GM21381 (cell line): Measurements from ENCODE around the gene CYP4A22.
"Not testable (repeated sequence)": the region's sequence is repeated elsewhere in the genome, so short reads cannot be mapped to it uniquely, and the experiment has no call there.

Source experiments
- ATAC-seq: cut with Tn5 transposase; IDR thresholded peaks from one replicate; pipeline ENCODE4 v1.9.1; 2021; ENCODE audit warnings: mild to moderate bottlenecking, moderate library complexity; ENCODE audit not compliant: unreplicated experiment

CYP4A22 gene, protein sequence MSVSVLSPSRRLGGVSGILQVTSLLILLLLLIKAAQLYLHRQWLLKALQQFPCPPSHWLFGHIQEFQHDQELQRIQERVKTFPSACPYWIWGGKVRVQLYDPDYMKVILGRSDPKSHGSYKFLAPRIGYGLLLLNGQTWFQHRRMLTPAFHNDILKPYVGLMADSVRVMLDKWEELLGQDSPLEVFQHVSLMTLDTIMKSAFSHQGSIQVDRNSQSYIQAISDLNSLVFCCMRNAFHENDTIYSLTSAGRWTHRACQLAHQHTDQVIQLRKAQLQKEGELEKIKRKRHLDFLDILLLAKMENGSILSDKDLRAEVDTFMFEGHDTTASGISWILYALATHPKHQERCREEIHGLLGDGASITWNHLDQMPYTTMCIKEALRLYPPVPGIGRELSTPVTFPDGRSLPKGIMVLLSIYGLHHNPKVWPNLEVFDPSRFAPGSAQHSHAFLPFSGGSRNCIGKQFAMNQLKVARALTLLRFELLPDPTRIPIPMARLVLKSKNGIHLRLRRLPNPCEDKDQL

DNA sequence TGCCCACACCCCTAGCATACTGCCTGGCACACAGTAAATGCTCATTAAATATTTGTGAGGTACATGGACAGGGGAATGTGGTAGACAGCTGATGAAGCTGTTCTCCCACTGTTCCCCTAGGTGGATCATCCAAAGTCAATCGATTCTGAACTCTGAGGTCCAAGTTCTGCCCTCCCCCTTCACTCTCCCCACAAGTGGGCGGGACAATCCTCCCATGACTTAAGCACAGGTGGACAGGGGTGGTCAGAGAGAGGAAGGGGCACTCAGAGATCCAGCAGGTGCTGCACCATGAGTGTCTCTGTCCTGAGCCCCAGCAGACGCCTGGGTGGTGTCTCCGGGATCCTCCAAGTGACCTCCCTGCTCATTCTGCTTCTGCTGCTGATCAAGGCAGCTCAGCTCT lies at the start of gene CYP4A22:
CYP4A22 (plus strand) TSS at position 244 of the 400 bp plus-strand sequence; CDS start at position 289, 45 bp downstream.
- no peak for ATAC-seq

DNA sequence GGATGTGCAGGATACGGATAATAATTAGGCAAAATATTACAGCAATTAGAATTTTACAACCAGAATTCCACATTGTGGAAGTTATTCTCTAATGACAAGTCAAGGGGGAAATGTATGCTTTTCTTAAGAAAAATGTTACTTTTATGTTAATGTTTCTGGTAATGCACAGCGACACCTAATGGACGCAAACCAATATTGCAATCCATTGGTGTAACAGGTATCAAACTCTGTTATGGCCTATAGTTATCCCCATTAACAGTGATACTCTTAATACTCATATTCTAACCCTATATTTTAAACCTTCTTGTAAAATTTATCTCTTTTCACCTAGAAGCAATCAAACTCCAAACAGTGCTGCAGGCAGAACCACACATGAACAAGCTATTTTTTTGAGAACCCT lies 47.9 kb upstream of the CYP4A22 start:
- ATAC-seq: not testable (repeated sequence)

DNA sequence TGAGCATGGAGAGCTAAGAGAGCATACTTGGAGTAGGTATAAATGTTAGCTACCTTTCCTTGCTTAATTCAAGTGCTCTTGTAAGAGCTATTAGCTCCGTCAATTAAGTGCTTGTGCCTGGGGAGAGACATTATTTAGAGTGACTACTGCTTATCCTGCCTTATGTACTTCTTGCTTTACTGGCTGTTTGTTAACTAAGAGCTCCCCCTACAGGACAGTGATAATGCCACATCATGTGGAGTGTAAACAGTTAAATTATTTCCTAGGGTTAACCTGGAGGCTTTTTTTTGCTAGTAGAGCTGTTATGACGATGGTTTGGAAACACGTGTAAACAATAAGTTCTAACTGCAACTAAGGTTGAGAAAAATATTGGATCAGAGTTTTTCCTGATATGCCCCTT lies 45.8 kb upstream of the CYP4A22 start:
- not testable (repeated sequence) for ATAC-seq

DNA sequence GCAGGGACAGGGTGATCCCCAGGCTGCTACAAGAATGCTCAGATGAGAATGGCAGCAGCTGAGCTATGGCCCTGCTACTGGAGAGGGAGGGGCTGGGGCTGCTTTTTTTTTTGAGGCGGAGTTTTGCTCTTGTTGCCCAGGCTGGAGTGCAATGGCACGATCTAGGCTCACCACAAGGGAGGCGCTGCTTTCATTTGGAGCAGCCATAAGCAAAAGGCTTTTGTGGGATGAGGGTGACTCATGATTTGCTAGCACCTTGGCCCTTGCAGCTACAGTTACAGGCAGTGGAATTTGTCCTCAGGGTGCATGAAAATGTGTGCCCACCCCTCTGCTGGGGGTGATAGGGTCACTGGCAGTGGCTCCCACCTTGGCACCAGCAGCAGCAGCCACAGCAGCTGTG lies 32.4 kb upstream of the CYP4A22 start:
- ATAC-seq: no peak

DNA sequence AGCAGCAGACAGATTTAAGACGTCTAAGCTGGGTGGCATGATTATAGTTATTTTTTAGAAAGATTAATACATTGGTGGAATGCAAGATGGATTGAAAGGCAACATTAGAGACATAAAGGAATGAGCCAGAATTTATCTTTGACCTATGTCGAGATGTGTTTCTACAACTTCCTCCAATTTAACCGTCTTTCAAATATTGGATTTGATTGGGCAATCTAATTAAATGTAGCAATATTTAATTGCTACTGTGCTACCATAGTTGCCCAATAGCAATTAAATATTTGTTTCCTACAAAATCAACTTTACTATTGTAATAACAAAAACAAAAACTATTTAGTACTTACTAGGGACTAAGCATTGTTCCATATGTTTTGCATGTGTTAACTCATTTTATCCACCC lies 30.4 kb upstream of the CYP4A22 start:
- ATAC-seq: no peak

DNA sequence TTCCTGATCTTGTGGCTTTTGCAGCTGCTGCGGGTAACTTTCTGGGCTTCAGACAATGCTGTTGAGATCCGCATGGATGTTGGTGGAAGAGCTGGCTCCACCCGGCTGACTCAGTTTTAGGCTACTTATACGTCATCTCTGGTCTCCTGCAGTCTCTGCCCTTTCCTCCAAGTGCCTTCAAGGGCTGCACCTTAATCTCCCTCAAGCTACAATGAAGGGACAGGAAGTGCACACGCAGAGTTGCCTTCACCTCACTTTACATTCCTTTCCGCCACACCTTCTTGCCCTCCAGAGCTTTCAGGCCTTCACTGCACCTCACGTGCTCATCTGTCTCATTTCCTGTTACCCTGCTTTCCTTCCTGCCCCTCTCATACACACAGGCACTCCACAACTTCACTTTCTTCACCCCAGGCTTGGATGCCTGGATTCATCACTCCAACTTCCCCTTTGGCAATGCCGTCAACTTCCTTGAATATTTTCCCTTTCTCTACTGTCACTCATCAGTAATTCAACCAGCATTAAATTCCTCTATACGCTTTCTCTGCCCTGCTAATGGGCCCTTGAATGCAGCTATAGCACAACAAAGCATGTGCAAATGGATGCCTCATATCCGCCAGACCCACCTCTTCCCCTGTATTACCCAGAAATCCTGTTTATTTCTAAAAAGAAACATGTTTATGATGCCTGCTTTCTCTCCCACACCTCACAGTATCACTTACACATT lies 29.2 kb upstream of the CYP4A22 start:
- not testable (repeated sequence) for ATAC-seq

DNA sequence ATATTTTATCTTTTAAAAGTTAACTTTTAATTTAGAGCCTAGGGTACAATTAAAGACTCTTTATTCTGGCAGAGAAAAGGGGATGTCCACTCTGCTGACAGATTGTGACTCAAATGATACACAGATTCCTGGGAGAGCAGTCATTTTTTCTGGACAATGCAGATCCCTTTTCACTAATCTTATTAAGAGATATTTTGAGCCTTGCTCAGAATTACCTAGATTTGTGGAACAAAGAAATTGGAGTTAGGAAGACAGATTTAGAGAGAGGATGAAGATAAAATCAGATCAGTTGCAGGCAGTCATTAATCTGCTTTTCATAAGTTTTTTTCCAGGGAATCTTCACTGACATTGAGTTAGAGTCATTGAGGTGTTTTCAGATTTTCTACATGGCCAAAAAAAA lies 27.8 kb upstream of the CYP4A22 start:
- ATAC-seq: not testable (repeated sequence)

DNA sequence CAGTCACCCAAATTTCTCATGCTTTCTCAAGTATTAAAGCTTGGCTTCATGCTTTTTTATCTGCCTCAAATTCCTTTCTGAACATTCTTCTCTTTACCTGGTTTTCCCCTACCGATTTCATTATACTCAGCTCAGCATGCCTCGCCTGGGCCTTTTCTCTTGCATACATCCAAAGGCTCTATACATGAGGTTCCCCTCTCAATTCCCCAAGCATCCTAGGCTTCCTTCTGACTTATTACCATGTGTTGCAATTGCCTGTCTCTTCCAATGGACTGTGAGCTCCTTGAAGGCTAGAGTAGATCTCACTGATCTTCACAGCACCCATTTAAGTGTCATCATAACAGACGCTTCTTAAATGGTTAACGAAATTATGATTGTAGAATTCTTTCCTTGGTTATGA lies 24.1 kb upstream of the CYP4A22 start:
- ATAC-seq: no peak

DNA sequence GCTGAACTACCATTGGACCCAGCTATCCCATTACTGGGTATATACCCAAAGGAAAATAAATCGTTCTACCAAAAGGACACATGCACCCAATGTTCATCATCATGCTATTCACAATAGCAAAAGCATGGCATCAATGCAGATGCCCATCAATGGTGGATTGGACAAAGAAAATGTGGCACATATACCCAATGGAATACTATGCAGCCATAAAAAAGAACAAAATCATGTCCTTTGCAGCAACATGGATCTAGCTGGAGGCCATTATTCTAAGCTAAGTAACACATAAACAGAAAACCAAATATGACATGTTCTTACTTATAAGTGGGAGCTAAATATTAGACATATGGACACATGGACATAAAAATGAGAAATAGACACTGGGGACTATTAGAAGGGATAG lies 16.2 kb upstream of the CYP4A22 start:
- not testable (repeated sequence) for ATAC-seq

DNA sequence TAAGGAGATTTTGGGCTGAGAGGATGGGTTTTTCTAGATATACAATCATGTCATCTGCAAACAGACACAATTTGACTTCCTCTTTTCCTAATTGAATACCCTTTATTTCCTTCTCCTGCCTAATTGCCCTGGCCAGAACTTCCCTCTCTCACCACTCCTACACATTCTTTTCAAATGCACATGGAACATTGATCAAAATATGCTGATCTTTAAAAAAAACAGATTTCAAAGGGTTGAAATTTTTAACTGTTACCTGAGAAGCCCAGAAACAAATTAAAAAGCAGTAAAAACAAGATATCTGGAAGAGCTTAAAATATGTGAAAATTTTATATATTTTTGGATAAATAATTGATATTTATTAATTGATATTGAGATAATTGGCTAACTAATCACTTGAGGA lies 12.4 kb upstream of the CYP4A22 start:
- not testable (repeated sequence) for ATAC-seq

DNA sequence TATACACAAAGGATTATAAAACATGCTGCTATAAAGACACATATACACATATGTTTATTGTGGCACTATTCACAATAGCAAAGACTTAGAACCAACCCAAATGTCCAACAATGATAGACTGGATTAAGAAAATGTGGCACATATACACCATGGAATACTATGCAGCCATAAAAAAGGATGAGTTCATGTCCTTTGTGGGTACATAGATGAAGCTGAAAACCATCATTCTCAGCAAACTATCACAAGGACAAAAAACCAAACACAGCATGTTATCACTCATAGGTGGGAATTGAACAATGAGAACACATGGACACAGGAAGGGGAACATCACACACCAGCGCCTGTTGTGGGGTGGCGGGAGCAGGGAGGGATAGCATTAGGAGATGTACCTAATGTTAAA lies 10.2 kb upstream of the CYP4A22 start:
- not testable (repeated sequence) for ATAC-seq

DNA sequence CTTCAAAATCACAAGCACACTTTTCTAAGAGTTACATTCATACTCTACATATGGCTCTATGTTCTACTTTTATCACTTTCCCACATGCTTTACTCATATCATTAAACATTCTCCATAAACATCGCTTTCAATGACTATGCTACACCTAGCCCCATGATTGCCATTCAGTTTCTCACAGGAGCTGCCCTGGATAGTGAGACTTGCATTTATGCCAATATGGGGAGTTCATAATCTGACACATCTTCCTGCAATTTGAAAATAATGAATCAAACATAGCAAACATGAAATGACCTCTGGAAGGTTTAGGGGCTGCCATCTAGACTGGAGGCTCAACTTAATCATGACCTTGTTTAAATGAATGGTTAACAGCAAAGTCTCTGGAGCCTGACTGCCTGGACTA lies 9.0 kb upstream of the CYP4A22 start:
- ATAC-seq: no peak

DNA sequence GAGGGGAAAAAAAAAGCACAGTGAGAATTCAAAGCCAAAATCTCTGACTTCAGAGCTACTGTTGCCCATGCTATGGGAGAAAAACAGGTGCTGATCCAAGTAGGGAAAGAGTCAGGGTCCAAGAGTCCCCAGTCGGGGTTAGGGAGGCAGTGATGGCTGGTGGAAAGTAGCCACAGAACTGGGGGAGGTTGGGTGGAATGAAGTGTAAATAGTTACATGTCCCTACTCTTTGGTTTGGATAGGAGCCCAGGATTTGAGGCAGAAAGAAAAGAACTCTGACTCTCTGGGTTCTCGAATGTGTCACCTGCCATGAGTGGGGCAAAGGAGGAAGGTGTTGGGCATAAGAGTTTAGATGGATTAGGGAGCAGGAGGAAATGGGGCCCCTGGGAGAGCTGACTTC lies 8.4 kb upstream of the CYP4A22 start:
- not testable (repeated sequence) for ATAC-seq

DNA sequence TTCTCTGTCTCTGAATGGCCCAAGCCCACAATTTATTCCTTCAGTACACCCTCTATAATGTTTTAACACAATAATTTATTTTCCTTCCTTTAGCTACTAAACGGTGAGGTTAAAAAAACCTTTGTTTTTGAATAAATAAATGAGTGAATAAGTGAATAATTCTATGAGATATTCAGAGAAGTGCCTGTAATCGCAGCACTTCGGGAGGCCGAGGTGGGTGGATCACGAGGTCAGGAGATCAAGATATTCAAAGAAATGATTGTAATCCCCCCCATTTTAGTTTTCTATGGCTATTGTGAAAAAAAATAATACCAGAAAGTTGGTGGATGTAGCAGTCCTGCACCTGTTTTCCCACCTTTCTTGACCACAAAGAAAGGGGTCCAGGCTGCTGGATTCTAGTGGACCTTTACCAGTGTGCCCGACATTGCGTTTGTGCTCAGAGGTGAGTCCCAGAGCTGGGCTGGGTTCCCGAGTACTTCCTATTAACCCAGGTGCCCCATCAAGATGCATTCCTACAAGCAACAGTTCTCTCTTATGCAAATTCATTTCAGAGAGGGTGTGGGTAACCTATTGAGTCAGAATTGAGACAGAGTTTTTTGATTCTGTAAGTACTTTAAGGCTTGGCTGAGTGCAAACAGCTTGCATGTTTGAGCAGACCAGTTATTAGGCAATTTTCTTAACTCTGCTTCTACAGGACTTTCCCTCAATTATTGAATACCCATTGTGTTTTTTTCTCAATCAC lies 7.6 kb upstream of the CYP4A22 start:
- not testable (repeated sequence) for ATAC-seq

DNA sequence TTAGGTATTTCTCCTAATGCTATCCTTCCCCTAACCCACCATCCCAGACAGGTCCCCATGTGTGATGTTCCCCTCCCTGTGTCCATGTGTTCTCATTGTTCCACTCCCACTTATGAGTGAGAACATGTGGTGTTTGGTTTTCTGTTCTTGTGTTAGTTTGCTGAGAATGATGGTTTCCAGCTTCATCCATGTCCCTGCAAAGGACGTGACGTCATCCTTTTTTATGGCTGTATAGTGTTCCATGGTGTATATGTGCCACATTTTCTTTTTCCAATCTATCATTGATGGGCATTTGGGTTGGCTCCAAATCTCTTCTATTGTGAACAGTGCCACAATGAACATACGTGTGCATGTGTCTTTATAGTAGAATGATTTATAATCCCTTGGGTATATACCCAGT lies 4.6 kb upstream of the CYP4A22 start:
- ATAC-seq: not testable (repeated sequence)

DNA sequence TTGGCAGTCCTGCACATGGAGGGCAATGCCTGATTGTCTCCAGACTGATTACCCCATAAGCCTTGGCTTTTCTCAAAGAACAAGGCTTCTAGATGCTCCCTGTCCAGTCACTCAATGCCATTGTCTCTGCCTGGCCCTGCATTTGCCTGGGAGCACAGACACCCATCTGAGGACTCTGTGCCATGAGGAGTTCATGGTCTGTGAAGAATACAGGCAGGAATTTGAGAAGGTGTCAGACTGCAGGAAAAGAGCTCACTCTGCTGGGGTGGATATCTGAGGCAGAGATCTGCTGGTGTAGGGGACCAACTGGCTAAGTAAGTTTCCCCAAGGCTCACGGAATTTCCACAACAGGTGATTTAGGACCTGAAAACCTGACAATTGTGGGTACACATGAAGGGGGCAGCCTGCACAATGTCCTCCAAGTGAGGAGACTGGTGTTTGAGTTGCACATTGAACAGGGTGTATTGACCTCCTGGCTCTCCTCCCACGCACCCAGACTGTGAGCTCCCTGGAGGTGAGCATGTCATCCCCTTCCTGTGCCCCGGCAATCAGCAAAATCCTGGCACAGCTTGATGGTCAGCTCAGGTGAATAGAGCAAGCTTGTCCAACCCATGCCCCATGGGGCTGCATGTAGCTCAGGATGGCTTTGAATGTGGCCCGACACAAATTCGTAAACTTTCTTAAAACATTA lies 829 bp downstream of the CYP4A22 start:
- ATAC-seq: no peak

DNA sequence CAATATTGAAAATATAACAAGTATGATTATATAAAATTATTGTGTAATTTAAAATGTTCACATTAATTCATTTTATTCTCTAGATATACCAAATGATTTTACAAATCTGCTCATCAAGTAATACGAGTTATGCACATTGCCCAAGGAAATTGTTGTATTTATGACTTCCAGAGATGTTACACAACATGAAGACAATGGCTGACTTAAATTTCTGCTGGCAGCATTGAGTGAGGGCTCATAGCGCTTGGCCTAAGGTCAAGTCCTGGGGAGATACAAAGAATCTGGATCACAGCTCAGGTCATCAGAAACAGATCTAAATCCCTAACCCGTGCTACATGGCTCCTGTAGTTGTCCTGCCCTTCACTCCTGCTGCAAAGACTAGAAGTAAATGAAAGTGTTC lies 3.1 kb downstream of the CYP4A22 start:
- ATAC-seq: not testable (repeated sequence)

DNA sequence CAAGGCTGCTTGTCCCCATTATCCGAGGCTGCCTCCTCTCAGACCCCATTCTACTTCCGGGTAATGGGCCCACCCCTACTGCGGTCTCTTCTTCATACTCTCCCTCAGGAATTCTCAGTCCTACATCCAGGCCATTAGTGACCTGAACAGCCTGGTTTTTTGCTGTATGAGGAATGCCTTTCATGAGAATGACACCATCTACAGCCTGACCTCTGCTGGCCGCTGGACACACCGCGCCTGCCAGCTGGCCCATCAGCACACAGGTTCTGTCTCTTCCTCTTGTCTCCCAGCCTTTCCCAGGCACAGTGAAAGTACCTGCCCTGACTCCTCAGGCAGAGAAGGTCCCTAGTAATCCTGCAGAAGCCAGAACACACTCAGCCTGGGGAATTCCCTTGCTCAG lies 6.4 kb downstream of the CYP4A22 start:
- ATAC-seq: not testable (repeated sequence)

DNA sequence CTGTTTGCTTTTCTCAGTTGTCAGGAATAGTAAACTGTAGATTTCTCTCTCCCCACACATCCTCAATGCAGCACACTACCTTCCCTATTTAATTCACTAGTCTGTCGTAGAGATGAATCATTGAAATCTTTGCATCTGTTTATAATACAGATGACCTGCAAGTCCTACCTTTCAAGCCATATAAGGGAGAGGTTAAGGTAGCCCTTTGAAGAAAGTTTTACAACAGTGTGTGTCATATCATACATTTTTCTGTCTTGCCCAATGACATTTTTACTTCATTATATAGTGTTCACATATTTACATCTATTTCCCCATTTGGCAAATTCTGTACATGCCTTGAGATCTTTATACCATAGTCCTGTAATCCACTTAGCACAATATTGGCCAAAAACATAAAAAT lies 9.3 kb downstream of the CYP4A22 start:
- ATAC-seq: not testable (repeated sequence)

DNA sequence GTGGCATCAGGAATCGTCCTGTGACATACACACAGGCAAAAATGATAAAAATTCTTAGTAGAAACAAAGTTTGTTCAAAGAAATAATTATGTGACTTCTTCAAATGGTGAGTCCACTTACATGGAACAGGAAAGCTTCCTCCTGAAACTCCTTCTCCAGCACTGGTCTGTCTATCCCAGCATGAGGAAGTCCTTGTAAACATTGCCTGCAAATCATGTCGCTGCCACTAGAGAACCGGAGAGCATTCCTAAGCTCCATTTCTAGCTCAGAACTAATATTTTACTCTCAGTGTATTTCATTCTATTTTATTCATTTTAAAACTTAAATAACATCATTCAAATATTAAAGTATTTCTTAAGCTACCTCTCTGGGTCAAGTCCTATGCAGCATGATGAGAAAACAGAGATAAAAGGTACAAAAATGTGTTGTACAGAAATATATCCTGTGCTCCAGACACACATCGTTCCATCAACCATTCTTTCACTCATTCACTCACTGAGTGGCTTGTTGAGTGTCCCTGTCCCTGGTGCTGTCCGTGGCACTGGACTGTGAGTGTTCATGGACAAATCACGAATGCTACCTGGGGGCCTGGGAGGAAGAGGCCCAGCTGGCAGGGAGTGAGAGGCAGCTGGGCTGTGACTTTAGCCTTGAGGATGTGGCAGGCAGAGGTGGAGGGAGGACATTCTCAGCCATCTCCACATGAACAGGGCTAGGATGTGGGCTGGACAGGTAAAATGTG lies 10.0 kb downstream of the CYP4A22 start:
- ATAC-seq: no peak
